HTR-8/SVneo (cell line): ENCODE measurements around the gene NPC2.

Experiments
- DNase-seq: peaks from one replicate; pipeline ENCODE4 v3.0.0; 2011; ENCODE audit warnings: low spot score, mixed read lengths; ENCODE audit not compliant: insufficient read length
- FAIRE-seq: peaks from 2 replicates; lab custom pipeline; 2011; peaks lifted over from hg19 to GRCh38; lab: Jason Lieb, UNC

NPC2 gene

GRCh38 chr14:74521756-74522155, 28.7 kb upstream of the NPC2 start:
- FAIRE-seq (no peak), DNase-seq (no peak)

- DNase-seq (no peak), FAIRE-seq (no peak)
These were observed 26.4 kb upstream of the NPC2 start for GRCh38 chr14:74519316-74520074.

- FAIRE-seq (peak; percentile 67), DNase-seq (no peak)
These were observed 25.1 kb upstream of the NPC2 start for GRCh38 chr14:74518221-74518620.

- no peak for DNase-seq
These were observed 24.6 kb upstream of the NPC2 start for GRCh38 chr14:74517731-74518130.

GRCh38 chr14:74516451-74517160, 23.5 kb upstream of the NPC2 start:
- DNase-seq (peak; percentile 70), FAIRE-seq (peak; percentile 90)

More at GRCh38 chr14:74517731-74518130, 24.6 kb upstream of the NPC2 start:
- FAIRE-seq, result peak; percentile 31

GRCh38 chr14:74515891-74516412, 22.8 kb upstream of the NPC2 start:
- FAIRE-seq (peak; percentile 16), DNase-seq (no peak)

- no peak for DNase-seq
- FAIRE-seq, result peak; percentile 55
These were observed 21.4 kb upstream of the NPC2 start for GRCh38 chr14:74514471-74514941.

GRCh38 chr14:74511966-74512830, 19.1 kb upstream of the NPC2 start:
- DNase-seq (no peak), FAIRE-seq (peak; percentile 31)

- peak; percentile 73 for DNase-seq
- FAIRE-seq, result peak; percentile 94
These were observed 17.9 kb upstream of the NPC2 start for GRCh38 chr14:74510959-74511409.

GRCh38 chr14:74510223-74510931, 17.3 kb upstream of the NPC2 start:
- FAIRE-seq, result no peak
- DNase-seq, result no peak

- DNase-seq (no peak), FAIRE-seq (peak; percentile 95)
These were observed 16.6 kb upstream of the NPC2 start for GRCh38 chr14:74509587-74510222.

- DNase-seq, result no peak
- peak; percentile 36 for FAIRE-seq
These were observed 15.8 kb upstream of the NPC2 start for GRCh38 chr14:74508844-74509428.

GRCh38 chr14:74508292-74508731, 15.2 kb upstream of the NPC2 start:
- FAIRE-seq, result peak; percentile 73
- no peak for DNase-seq

- no peak for DNase-seq
- FAIRE-seq, result peak; percentile 84
These were observed 14.7 kb upstream of the NPC2 start for GRCh38 chr14:74507840-74508239.

GRCh38 chr14:74507085-74507484, 14.0 kb upstream of the NPC2 start:
- FAIRE-seq (no peak), DNase-seq (no peak)

- DNase-seq, result no peak
- FAIRE-seq, result peak; percentile 93
These were observed 13.3 kb upstream of the NPC2 start for GRCh38 chr14:74506411-74506851.

- no peak for DNase-seq
- no peak for FAIRE-seq
These were observed 12.7 kb upstream of the NPC2 start for GRCh38 chr14:74505831-74506230.

- no peak for DNase-seq
- FAIRE-seq, result no peak
These were observed 12.0 kb upstream of the NPC2 start for GRCh38 chr14:74504874-74505720.
